ENCODE measurements around the gene HNRNPA1. TPM values are rescaled to one million over a fixed set of nuclear protein-coding genes. Genes with fewer than 3 reads are reported as not detected.

The HNRNPA1 gene
- total and polyA plus RNA-seq, 2 donors (not counting 1 experiment from before 2014, with no cell fraction given) = 311 to 1,057 TPM

DNA sequence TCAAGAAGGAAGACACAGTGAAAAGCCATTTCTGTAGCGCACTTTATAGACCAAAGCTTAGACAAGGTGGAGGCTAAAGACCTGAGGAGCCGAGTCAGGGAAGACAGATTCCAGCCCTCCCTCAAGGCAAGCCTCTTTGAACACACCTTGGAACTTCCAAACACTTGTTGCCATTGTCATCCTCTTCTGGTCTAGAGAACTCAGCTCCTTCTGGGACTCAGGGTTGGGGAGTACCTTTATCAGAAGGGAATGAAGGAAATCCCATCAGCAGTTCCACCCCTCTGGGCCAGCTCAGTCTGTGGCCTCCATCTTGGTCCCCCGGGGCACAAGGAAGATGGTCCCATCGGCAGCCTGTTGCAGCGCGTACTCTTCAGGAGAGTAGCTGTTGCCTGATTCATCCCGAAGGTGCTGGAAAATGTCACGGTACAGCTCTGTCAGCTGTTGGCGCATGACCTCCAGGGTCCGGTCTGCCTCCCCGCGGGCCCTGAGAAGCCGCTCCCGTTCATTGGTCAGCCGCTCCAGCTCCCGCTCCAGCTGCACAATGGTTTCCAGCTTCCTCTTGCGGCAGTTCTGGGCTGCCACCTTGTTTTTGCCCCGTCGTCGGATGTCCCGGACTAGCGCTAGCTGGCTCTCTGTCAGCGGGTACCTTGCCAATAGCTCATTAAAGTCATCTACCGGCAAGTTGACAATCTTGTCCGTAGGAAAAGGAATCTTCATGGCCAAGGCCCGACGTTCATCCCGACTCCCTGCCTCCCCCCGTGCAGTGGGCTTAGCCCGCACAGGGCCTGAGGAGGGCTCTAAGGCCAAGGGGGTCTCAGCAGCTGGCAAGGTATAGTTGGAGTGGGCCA, 11.8 kb downstream of the HNRNPA1 start:
- H2AFZ ChIP-seq (ENCODE audit: low read length) = no peak overlapping the region
- no peak for DNase-seq (ENCODE audit: low read depth in 2 of 2)

DNA sequence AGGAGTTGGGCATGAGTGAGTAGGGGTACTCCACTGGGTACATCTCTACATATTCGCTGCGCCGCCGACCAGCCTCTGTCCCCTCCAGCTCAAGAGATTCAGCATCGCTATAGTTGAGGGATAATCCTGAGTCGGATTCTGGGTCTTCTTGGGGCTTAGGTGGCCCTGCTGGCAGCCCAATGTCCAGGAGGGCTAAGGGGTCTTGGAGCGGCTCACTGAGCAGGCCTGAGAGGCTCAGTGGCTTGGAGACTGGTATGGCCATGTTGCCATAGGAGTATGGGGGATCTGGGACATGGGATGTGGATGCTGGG, 12.4 kb downstream of the HNRNPA1 start:
- no peak overlapping the region for H3K27ac ChIP-seq (ENCODE audit: insufficient read depth, low read length)
- no peak for DNase-seq (ENCODE audit: low read depth in 2 of 2)
- H4K20me1 ChIP-seq (ENCODE audit: control insufficient read depth, extremely low read depth, insufficient read depth, low read length) = no peaks in the 10 kb centered on the region
- H3K27me3 ChIP-seq (ENCODE audit: control insufficient read depth, insufficient read depth, low read length) = peaks cover 5% of the 10 kb centered on the region
- no peaks in the 10 kb centered on the region for H3K9me3 ChIP-seq (ENCODE audit: control insufficient read depth, insufficient read depth, low read depth, low read length)
- H3K4me1 ChIP-seq (ENCODE audit: control insufficient read depth, extremely low read depth, insufficient read depth, low read length) = no peaks in the 10 kb centered on the region
- no peak overlapping the region for H3K9ac ChIP-seq (ENCODE audit: insufficient read depth, low read length)
- H3K4me2 ChIP-seq (ENCODE audit: extremely low read depth, insufficient read depth, low read length) = no peak overlapping the region
- H3K4me3 ChIP-seq (replicated peaks in 1 of 4; ENCODE audit: control extremely low read depth in 1 of 4, insufficient read depth in 1 of 4, low read depth in 3 of 4, low read length in 4 of 4) = no peak overlapping the region
- no peaks in the 10 kb centered on the region for H3K79me2 ChIP-seq (ENCODE audit: control insufficient read depth, insufficient read depth, low read length)
- TF ChIP-seq, protein P1, sequence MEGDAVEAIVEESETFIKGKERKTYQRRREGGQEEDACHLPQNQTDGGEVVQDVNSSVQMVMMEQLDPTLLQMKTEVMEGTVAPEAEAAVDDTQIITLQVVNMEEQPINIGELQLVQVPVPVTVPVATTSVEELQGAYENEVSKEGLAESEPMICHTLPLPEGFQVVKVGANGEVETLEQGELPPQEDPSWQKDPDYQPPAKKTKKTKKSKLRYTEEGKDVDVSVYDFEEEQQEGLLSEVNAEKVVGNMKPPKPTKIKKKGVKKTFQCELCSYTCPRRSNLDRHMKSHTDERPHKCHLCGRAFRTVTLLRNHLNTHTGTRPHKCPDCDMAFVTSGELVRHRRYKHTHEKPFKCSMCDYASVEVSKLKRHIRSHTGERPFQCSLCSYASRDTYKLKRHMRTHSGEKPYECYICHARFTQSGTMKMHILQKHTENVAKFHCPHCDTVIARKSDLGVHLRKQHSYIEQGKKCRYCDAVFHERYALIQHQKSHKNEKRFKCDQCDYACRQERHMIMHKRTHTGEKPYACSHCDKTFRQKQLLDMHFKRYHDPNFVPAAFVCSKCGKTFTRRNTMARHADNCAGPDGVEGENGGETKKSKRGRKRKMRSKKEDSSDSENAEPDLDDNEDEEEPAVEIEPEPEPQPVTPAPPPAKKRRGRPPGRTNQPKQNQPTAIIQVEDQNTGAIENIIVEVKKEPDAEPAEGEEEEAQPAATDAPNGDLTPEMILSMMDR (conservative IDR thresholded peaks at IDR 0.05 in 1 of 2, IDR thresholded peaks at IDR 0.05 in 1 of 2; ENCODE audit: low read depth in 1 of 2, low read length in 2 of 2) = no peak
- no peak for TF ChIP-seq EZH2 (IDR thresholded peaks at IDR 0.05; ENCODE audit: low read length, missing control alignments)
- H3K36me3 ChIP-seq (ENCODE audit: control insufficient read depth, insufficient read depth, low read length) = peaks cover 1% of the 10 kb centered on the region
- H2AFZ ChIP-seq (ENCODE audit: low read length) = no peak overlapping the region

More for the DNA sequence above, 11.8 kb downstream of the HNRNPA1 start:
- Histone ChIP-seq H3K4me1 (ENCODE audit: control insufficient read depth, extremely low read depth, insufficient read depth, low read length) (no peaks in the 10 kb centered on the region), H3K4me2 (ENCODE audit: extremely low read depth, insufficient read depth, low read length) (no peak overlapping the region), H3K36me3 (ENCODE audit: control insufficient read depth, insufficient read depth, low read length) (peaks cover 4% of the 10 kb centered on the region), H3K79me2 (ENCODE audit: control insufficient read depth, insufficient read depth, low read length) (no peaks in the 10 kb centered on the region), H3K9ac (ENCODE audit: insufficient read depth, low read length) (no peak overlapping the region), H4K20me1 (ENCODE audit: control insufficient read depth, extremely low read depth, insufficient read depth, low read length) (no peaks in the 10 kb centered on the region), H3K27me3 (ENCODE audit: control insufficient read depth, insufficient read depth, low read length) (peaks cover 5% of the 10 kb centered on the region), H3K27ac (ENCODE audit: insufficient read depth, low read length) (no peak overlapping the region), H3K9me3 (ENCODE audit: control insufficient read depth, insufficient read depth, low read depth, low read length) (no peaks in the 10 kb centered on the region), H3K4me3 (replicated peaks in 1 of 4; ENCODE audit: control extremely low read depth in 1 of 4, insufficient read depth in 1 of 4, low read depth in 3 of 4, low read length in 4 of 4) (no peak overlapping the region)
- TF ChIP-seq, protein P1 (conservative IDR thresholded peaks at IDR 0.05 in 1 of 2, IDR thresholded peaks at IDR 0.05 in 1 of 2; ENCODE audit: low read depth in 1 of 2, low read length in 2 of 2) = no peak
- no peak for TF ChIP-seq EZH2 (IDR thresholded peaks at IDR 0.05; ENCODE audit: low read length, missing control alignments)

DNA sequence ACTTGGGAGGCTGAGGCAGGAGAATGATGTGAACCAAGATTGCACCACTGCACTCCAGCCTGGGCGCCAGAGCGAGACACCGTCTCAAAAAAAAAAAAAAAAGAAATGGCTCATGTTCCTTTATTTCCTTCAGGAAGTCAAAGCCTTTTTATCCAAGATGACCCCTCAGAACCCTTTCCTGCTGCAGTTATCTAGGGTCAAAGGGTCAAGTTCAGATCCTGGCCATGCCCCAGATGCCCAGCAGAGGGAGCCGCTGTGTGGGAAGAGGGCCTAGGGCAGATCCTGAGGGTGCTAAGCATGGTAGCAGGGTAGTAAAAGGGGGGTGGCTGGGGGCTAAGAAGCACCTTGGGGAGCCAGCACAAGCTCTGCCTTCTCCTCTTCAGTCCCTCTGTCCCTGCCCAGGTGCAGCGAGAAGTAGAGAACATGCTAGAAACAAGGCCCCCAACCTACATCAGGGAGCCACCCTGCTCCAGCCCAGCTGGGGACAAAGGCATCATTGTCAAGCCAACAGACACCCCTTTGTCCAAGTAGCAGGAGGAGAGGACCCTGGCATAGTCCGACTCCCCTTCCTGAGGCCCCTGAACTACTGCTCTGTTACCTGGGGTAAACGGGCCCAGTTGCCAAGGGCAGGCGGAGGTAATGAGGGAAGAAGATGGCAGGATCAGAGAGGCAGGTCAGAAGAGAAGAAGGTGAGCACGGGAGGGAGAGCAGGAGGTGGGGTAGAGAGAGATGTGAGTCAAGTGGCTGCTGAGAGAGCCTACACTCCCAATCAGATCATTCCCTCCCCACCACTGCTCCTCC, 13.8 kb downstream of the HNRNPA1 start:
- peaks cover 9% of the 10 kb centered on the region for H3K27me3 ChIP-seq (ENCODE audit: control insufficient read depth, insufficient read depth, low read length)
- H4K20me1 ChIP-seq (ENCODE audit: control insufficient read depth, extremely low read depth, insufficient read depth, low read length) = no peaks in the 10 kb centered on the region
- no peaks in the 10 kb centered on the region for H3K79me2 ChIP-seq (ENCODE audit: control insufficient read depth, insufficient read depth, low read length)
- H3K27ac ChIP-seq (ENCODE audit: insufficient read depth, low read length) = no peak overlapping the region
- no peak overlapping the region for H3K4me3 ChIP-seq (replicated peaks in 1 of 4; ENCODE audit: control extremely low read depth in 1 of 4, insufficient read depth in 1 of 4, low read depth in 3 of 4, low read length in 4 of 4)
- TF ChIP-seq, protein P1 (conservative IDR thresholded peaks at IDR 0.05 in 1 of 2, IDR thresholded peaks at IDR 0.05 in 1 of 2; ENCODE audit: low read depth in 1 of 2, low read length in 2 of 2) = peak; percentile 81 to 83
- no peak for TF ChIP-seq EZH2 (IDR thresholded peaks at IDR 0.05; ENCODE audit: low read length, missing control alignments)
- H2AFZ ChIP-seq (ENCODE audit: low read length) = no peak overlapping the region
- H3K9me3 ChIP-seq (ENCODE audit: control insufficient read depth, insufficient read depth, low read depth, low read length) = no peaks in the 10 kb centered on the region
- H3K36me3 ChIP-seq (ENCODE audit: control insufficient read depth, insufficient read depth, low read length) = peaks cover 1% of the 10 kb centered on the region
- no peaks in the 10 kb centered on the region for H3K4me1 ChIP-seq (ENCODE audit: control insufficient read depth, extremely low read depth, insufficient read depth, low read length)
- DNase-seq (ENCODE audit: low read depth in 2 of 2) = peak in 1 of 2 donors; percentile 24
- H3K9ac ChIP-seq (ENCODE audit: insufficient read depth, low read length) = no peak overlapping the region
- H3K4me2 ChIP-seq (ENCODE audit: extremely low read depth, insufficient read depth, low read length) = no peak overlapping the region
